ENCODE results near the gene FKBP3.
"Not testable (repeated sequence)": the region's sequence is repeated elsewhere in the genome, so short reads cannot be mapped to it uniquely, and the experiment has no call there.

FKBP3 gene

GRCh38 chr14:45149602-45150001 is 15.3 kb upstream of the FKBP3 start:
- FAIRE-seq, result no peak
- TF ChIP-seq, protein P1, sequence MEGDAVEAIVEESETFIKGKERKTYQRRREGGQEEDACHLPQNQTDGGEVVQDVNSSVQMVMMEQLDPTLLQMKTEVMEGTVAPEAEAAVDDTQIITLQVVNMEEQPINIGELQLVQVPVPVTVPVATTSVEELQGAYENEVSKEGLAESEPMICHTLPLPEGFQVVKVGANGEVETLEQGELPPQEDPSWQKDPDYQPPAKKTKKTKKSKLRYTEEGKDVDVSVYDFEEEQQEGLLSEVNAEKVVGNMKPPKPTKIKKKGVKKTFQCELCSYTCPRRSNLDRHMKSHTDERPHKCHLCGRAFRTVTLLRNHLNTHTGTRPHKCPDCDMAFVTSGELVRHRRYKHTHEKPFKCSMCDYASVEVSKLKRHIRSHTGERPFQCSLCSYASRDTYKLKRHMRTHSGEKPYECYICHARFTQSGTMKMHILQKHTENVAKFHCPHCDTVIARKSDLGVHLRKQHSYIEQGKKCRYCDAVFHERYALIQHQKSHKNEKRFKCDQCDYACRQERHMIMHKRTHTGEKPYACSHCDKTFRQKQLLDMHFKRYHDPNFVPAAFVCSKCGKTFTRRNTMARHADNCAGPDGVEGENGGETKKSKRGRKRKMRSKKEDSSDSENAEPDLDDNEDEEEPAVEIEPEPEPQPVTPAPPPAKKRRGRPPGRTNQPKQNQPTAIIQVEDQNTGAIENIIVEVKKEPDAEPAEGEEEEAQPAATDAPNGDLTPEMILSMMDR (IDR thresholded peaks at IDR 0.05; ENCODE audit: insufficient read depth, missing control alignments), result no peak
- no peak for DNase-seq (ENCODE audit: insufficient read length, low spot score)

GRCh38 chr14:45145214-45145613 is 10.9 kb upstream of the FKBP3 start:
- no peak for FAIRE-seq
- TF ChIP-seq, protein P1 (IDR thresholded peaks at IDR 0.05; ENCODE audit: insufficient read depth, missing control alignments), result no peak
- no peak for DNase-seq (ENCODE audit: insufficient read length, low spot score)

GRCh38 chr14:45144658-45145057 is 10.4 kb upstream of the FKBP3 start:
- DNase-seq (ENCODE audit: insufficient read length, low spot score), result no peak
- TF ChIP-seq, protein P1 (IDR thresholded peaks at IDR 0.05; ENCODE audit: insufficient read depth, missing control alignments), result no peak
- FAIRE-seq, result no peak

- DNase-seq (ENCODE audit: insufficient read length, low spot score); FAIRE-seq: not testable (repeated sequence)
These were observed 7.8 kb upstream of the FKBP3 start for GRCh38 chr14:45142083-45142482.

GRCh38 chr14:45140661-45141187 is 6.4 kb upstream of the FKBP3 start:
- no peak for FAIRE-seq
- TF ChIP-seq, protein P1 (IDR thresholded peaks at IDR 0.05; ENCODE audit: insufficient read depth, missing control alignments), result no peak

GRCh38 chr14:45136399-45136798 is 2.1 kb upstream of the FKBP3 start:
- DNase-seq (ENCODE audit: insufficient read length, low spot score) (no peak), FAIRE-seq (no peak)
- TF ChIP-seq, protein P1 (IDR thresholded peaks at IDR 0.05; ENCODE audit: insufficient read depth, missing control alignments), result no peak

More at GRCh38 chr14:45140661-45141187, 6.4 kb upstream of the FKBP3 start:
- DNase-seq (ENCODE audit: insufficient read length, low spot score), result no peak

DNA sequence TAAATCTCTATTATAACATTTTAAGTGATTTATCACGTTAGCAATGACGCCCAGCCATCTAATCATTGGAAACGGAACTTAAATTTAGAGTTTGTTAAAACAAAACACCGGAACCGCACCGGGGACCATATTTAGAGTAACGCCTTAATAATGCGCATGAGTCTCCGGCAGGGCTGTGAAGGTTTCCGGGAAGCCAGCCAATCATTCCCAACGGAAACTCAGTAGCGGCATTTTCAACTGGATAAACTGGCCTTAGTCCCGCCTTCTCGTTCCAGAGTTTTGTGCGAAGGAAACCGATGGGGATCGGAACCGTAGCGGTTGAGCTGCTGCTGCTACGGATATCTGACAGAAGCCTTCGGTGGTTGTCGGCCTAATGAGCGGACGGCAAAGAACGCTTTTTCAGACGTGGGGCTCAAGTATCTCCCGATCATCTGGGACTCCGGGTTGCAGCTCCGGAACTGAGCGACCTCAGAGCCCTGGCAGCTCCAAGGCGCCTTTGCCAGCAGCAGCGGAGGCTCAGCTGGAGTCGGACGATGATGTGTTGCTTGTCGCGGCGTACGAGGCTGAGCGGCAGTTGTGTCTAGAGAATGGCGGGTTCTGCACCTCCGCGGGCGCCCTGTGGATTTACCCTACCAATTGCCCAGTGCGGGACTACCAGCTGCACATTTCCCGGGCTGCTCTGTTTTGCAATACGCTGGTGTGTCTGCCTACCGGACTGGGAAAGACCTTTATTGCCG is 1.5 kb upstream of the FKBP3 start, which contains the start of gene FANCM:
Gene FANCM (plus strand): TSS at position 272 of the 737 bp plus-strand sequence. CDS start 102 bp downstream, at position 374.
- TF ChIP-seq, protein P1 (IDR thresholded peaks at IDR 0.05; ENCODE audit: insufficient read depth, missing control alignments), result no peak
- DNase-seq (ENCODE audit: insufficient read length, low spot score) (peak; percentile 38), FAIRE-seq (peak; percentile 38)
